IMR-90 (cell line): ENCODE data around the gene YJEFN3. TPM values are rescaled to one million over a fixed set of nuclear protein-coding genes. Genes with fewer than 3 reads are reported as not detected.

ENCODE experiments used
- ATAC-seq: fragments of 200-7000 bp; cut with Tn5 transposase; 2 replicates; pipeline ENCODE4 v1.9.1; 2020; ENCODE audit warnings: low read depth, mild to moderate bottlenecking, moderate library complexity
- BruUV-seq: library from RNA; stranded (reverse); fragments of 400-500 nt; replicated peaks from 2 replicates; lab custom pipeline; 2021; lab: Mats Ljungman, UMichigan
- CTCF ChIA-PET: fragments of 300-600 bp; formaldehyde crosslinking; extraction: SDS; loops from one replicate; lab custom pipeline; 2021; ENCODE audit warnings: antibody characterized with exemption; lab: Yijun Ruan, JAX
- POLR2A ChIA-PET: fragments of 300-600 bp; sonication (Branson Sonifier 250); formaldehyde crosslinking; loops from one replicate; lab custom pipeline; 2022; ENCODE audit warnings: antibody characterized with exemption; ENCODE audit not compliant: unreplicated experiment; lab: Charles Lee
- DNase-seq: peaks from one replicate; pipeline ENCODE4 v3.0.0; 2013
- H2AFZ ChIP-seq: replicated peaks from 2 replicates; pipeline ENCODE3; 2013; ENCODE audit warnings: low read length, mild to moderate bottlenecking; ENCODE audit not compliant: poor library complexity
- H2AK5ac ChIP-seq: 2 replicates; pipeline ENCODE4 v1.6.1; 2013; ENCODE audit warnings: low read depth, low read length, inconsistent platforms
- H2AK9ac ChIP-seq: replicated peaks from 2 replicates; pipeline ENCODE3; 2013; ENCODE audit warnings: mild to moderate bottlenecking, low read depth, low read length, moderate library complexity; ENCODE audit not compliant: poor library complexity
- H2BK120ac ChIP-seq: 2 replicates; pipeline ENCODE4 v1.6.1; 2013; ENCODE audit warnings: low read depth, low read length, inconsistent platforms
- H2BK15ac ChIP-seq: 3 replicates; pipeline ENCODE4 v1.6.1; 2013; ENCODE audit warnings: low read depth, low read length, inconsistent platforms
- H2BK20ac ChIP-seq: 2 replicates; pipeline ENCODE4 v1.6.1; 2013; ENCODE audit warnings: low read depth, mild to moderate bottlenecking, inconsistent platforms, low read length, moderate library complexity
- H2BK5ac ChIP-seq: 2 replicates; pipeline ENCODE4 v1.6.1; 2013; ENCODE audit warnings: mild to moderate bottlenecking, low read depth, low read length, inconsistent platforms; ENCODE audit not compliant: poor library complexity, severe bottlenecking
- H3K14ac ChIP-seq: replicated peaks from 2 replicates; pipeline ENCODE4 v1.6.1; 2013; ENCODE audit warnings: low read depth, low read length, inconsistent platforms
- H3K18ac ChIP-seq: 2 replicates; pipeline ENCODE4 v1.6.1; 2013; ENCODE audit warnings: low read depth, low read length, control low read depth
- H3K23ac ChIP-seq: 2 replicates; pipeline ENCODE4 v1.6.1; 2013; ENCODE audit warnings: low read depth, low read length, inconsistent platforms
- H3K27ac ChIP-seq: 2 replicates; pipeline ENCODE4 v1.5.1; 2013; ENCODE audit warnings: mild to moderate bottlenecking, control low read depth, low read length; ENCODE audit not compliant: insufficient read depth
- H3K27me3 ChIP-seq: 2 replicates; pipeline ENCODE4 v1.6.1; 2013; ENCODE audit warnings: low read length; ENCODE audit not compliant: control insufficient read depth, insufficient read depth
- H3K36me3 ChIP-seq: 2 replicates; pipeline ENCODE4 v1.6.1; 2013; ENCODE audit warnings: low read length, mixed read lengths; ENCODE audit not compliant: control insufficient read depth, insufficient read depth
- H3K4ac ChIP-seq: 2 replicates; pipeline ENCODE4 v1.6.1; 2013; ENCODE audit warnings: low read depth, low read length, inconsistent platforms
- H3K4me1 ChIP-seq: 2 replicates; pipeline ENCODE4 v1.6.1; 2013; ENCODE audit warnings: low read length, mixed read lengths; ENCODE audit not compliant: control insufficient read depth, insufficient read depth
- H3K4me2 ChIP-seq: 2 replicates; pipeline ENCODE4 v1.6.1; 2013; ENCODE audit warnings: low read depth, mild to moderate bottlenecking, control low read depth, low read length, moderate library complexity
- H3K4me3 ChIP-seq: 2 replicates; pipeline ENCODE4 v1.5.1; 2013; ENCODE audit warnings: low read depth, mild to moderate bottlenecking, control low read depth, low read length, moderate library complexity; ENCODE audit not compliant: insufficient read depth
- H3K56ac ChIP-seq: 2 replicates; pipeline ENCODE4 v1.6.1; 2013; ENCODE audit warnings: low read length, inconsistent platforms; ENCODE audit not compliant: insufficient read depth; ENCODE audit errors: extremely low read depth
- H3K79me1 ChIP-seq, 2 experiments: 2 replicates each; pipeline ENCODE4 v1.6.1; 2013; ENCODE audit warnings: low read length in 2 of 2, inconsistent platforms in 1 of 2, low read depth in 1 of 2
- H3K9ac ChIP-seq: 2 replicates; pipeline ENCODE4 v1.6.1; 2013; ENCODE audit warnings: low read depth, low read length, control low read depth
- H3K9me1 ChIP-seq: 2 replicates; pipeline ENCODE4 v1.6.1; 2013; ENCODE audit warnings: low read length, inconsistent platforms; ENCODE audit not compliant: insufficient read depth
- H3K9me3 ChIP-seq: 2 replicates; pipeline ENCODE4 v1.6.1; 2013; ENCODE audit warnings: low read length; ENCODE audit not compliant: control insufficient read depth, insufficient read depth
- H4K20me1 ChIP-seq: 2 replicates; pipeline ENCODE4 v1.6.1; 2013; ENCODE audit warnings: low read length, inconsistent platforms; ENCODE audit not compliant: insufficient read depth
- H4K5ac ChIP-seq: 2 replicates; pipeline ENCODE4 v1.6.1; 2013; ENCODE audit warnings: mild to moderate bottlenecking, low read depth, low read length, control low read depth
- H4K8ac ChIP-seq, 2 experiments: 2 replicates each; pipeline ENCODE4 v1.6.1; 2013; ENCODE audit warnings: low read depth in 2 of 2, low read length in 2 of 2, control low read depth in 1 of 2, inconsistent platforms in 1 of 2
- H4K91ac ChIP-seq: 2 replicates; pipeline ENCODE4 v1.6.1; 2013; ENCODE audit warnings: low read depth, low read length, inconsistent platforms; ENCODE audit not compliant: insufficient read depth
- BHLHE40 ChIP-seq: fragments of 150-350 bp; IDR thresholded peaks from 2 replicates; pipeline ENCODE4 v1.6.1; 2016; ENCODE audit warnings: mild to moderate bottlenecking, low read depth, low read length
- CEBPB ChIP-seq: IDR thresholded peaks from 2 replicates; pipeline ENCODE4 v1.6.1; 2012; ENCODE audit warnings: low read depth, low read length, improper control_type of control experiment
- CHD1 ChIP-seq: IDR thresholded peaks from 2 replicates; pipeline ENCODE4 v1.6.1; 2012; ENCODE audit warnings: low read depth, low read length, improper control_type of control experiment
- CTCF ChIP-seq: conservative IDR thresholded peaks from 2 replicates; pipeline ENCODE4 v1.5.1; 2012; ENCODE audit warnings: mild to moderate bottlenecking, low read depth, low read length, improper control_type of control experiment
- ELK1 ChIP-seq: fragments of 150-350 bp; IDR thresholded peaks from 2 replicates; pipeline ENCODE4 v1.6.1; 2016; ENCODE audit warnings: low read depth, mild to moderate bottlenecking, low read length, moderate library complexity, borderline replicate concordance
- FOS ChIP-seq: fragments of 150-350 bp; IDR thresholded peaks from 2 replicates; pipeline ENCODE4 v1.6.1; 2016; ENCODE audit warnings: low read depth, low read length
- MAFK ChIP-seq: IDR thresholded peaks from 2 replicates; pipeline ENCODE4 v1.6.1; 2012; ENCODE audit warnings: low read depth, low read length, improper control_type of control experiment
- MAZ ChIP-seq: IDR thresholded peaks from 2 replicates; pipeline ENCODE4 v1.6.1; 2012; ENCODE audit warnings: low read depth, mild to moderate bottlenecking, low read length, improper control_type of control experiment, moderate library complexity, borderline replicate concordance
- MXI1 ChIP-seq: IDR thresholded peaks from 2 replicates; pipeline ENCODE4 v1.6.1; 2012; ENCODE audit warnings: low read depth, mild to moderate bottlenecking, low read length, moderate library complexity, borderline replicate concordance
- NFE2L2 ChIP-seq: fragments of 150-350 bp; IDR thresholded peaks from 2 replicates; pipeline ENCODE4 v1.6.1; 2016; ENCODE audit warnings: low read depth, mild to moderate bottlenecking, low read length
- POLR2A ChIP-seq: IDR thresholded peaks from 2 replicates; pipeline ENCODE4 v1.6.1; 2012; ENCODE audit warnings: mild to moderate bottlenecking, low read depth, low read length
- RAD21 ChIP-seq: IDR thresholded peaks from 2 replicates; pipeline ENCODE4 v1.6.1; 2012; ENCODE audit warnings: low read length, improper control_type of control experiment
- RCOR1 ChIP-seq: IDR thresholded peaks from 2 replicates; pipeline ENCODE4 v1.6.1; 2012; ENCODE audit warnings: mild to moderate bottlenecking, low read length, improper control_type of control experiment; ENCODE audit not compliant: insufficient replicate concordance
- RFX5 ChIP-seq: IDR thresholded peaks from 2 replicates; pipeline ENCODE4 v1.8.0; 2012; ENCODE audit warnings: low read depth, mild to moderate bottlenecking, low read length, moderate library complexity
- SMC3 ChIP-seq: fragments of 150-350 bp; IDR thresholded peaks from 2 replicates; pipeline ENCODE4 v1.6.1; 2016; ENCODE audit warnings: low read depth, mild to moderate bottlenecking, antibody characterized with exemption, low read length, moderate library complexity
- USF2 ChIP-seq: fragments of 150-350 bp; IDR thresholded peaks from 2 replicates; pipeline ENCODE4 v1.6.1; 2017; ENCODE audit warnings: mild to moderate bottlenecking, antibody characterized with exemption, low read length, low read depth
- WGBS, 2 experiments: methylation state at CpG; one replicate each; pipeline versions ENCODE4 v1.1.5 to v1.1.7; 2013; ENCODE audit warnings: missing lambda C conversion rate in 2 of 2; ENCODE audit not compliant: insufficient read length in 1 of 2; ENCODE audit errors: extremely low coverage in 2 of 2; 5-methylcytosine and 5-hydroxymethylcytosine counted together
- dilution Hi-C: fragments of 300-500 bp; cut with HindIII; formaldehyde crosslinking; loops from one replicate; pipeline ENCODE4 v1.14.3; 2018; ENCODE audit warnings: low sequenced_read_pairs; ENCODE audit not compliant: unreplicated experiment
- in situ Hi-C: fragments of 300-500 bp; cut with MboI; formaldehyde crosslinking; loops from 3 replicates; pipeline ENCODE4 v1.14.3; 2019; ENCODE audit warnings: low sequenced_read_pairs, inconsistent platforms, mixed read lengths
- intact Hi-C: fragments of 100-400 bp; cut with micrococcal nuclease; formaldehyde crosslinking; loops from 2 replicates; pipeline ENCODE4 v1.10.0; 2022
- polyA plus RNA-seq, 3 experiments: library from polyadenylated mRNA; depleted of rRNA; stranded (reverse); fragments of >200 nt; gene quantifications; 2 replicates each; pipeline ENCODE4 v1.2.3, GENCODE V29; 2012; ENCODE audit warnings: low replicate concordance in 1 of 3
- total RNA-seq: library from RNA; depleted of rRNA; stranded (reverse); fragments of >200 nt; gene quantifications from 2 replicates; pipeline ENCODE4 v1.2.3, GENCODE V29; 2012

Gene YJEFN3
- total and polyA plus RNA-seq, 2 of the 4 experiments (the other 2 are of a cell fraction), result 0.72 to 4.0 TPM

DNA sequence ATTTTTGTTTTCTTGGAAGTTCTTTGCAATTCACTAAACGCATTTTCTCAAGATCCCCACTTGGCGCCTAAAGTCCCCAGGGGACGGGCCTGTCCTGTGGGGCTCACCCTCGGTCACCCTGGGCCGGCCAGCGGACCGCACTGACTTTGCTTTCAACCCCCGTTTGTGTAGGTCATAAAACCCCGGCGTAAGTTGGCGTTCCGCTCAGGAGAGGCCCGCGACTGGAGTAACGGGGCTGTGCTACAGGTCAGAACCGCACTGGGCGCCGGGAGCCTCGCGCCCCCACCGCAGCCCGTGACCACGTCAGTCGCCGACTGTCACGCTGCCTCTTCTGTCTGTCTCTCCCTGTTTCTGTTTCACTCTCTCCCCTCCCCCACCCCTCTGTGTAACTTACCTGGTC is 26.9 kb upstream of the YJEFN3 start:
- no peak overlapping the region for H2BK5ac ChIP-seq
- dilution Hi-C loops, result no loop called here
- no peak overlapping the region for H2BK15ac ChIP-seq
- H3K4me2 ChIP-seq, result no peak overlapping the region
- H4K20me1 ChIP-seq, result no peaks in the 10 kb centered on the region; the same call in 1 of the 2 replicates
- no peak overlapping the region for H3K4me3 ChIP-seq
- peaks cover 7 to 19% of the 10 kb centered on the region in 2 experiments; a peak in 3 of 4 replicates for H3K79me1 ChIP-seq
- no peak overlapping the region for H3K9ac ChIP-seq
- H2BK120ac ChIP-seq, result no peak overlapping the region
- TF ChIP-seq ELK1, result no peak
- TF ChIP-seq MXI1, result no peak
- TF ChIP-seq BHLHE40, result no peak
- TF ChIP-seq RFX5, result no peak
- no peak for TF ChIP-seq MAFK
- no peak for TF ChIP-seq CHD1
- no peak for TF ChIP-seq MAZ
- no peak for TF ChIP-seq SMC3
- TF ChIP-seq CTCF, result no peak
- TF ChIP-seq NFE2L2, result no peak
- no peak for TF ChIP-seq POLR2A
- TF ChIP-seq FOS, result no peak
- TF ChIP-seq RAD21, result no peak
- no peak for TF ChIP-seq CEBPB
- no peak for TF ChIP-seq RCOR1
- no peak for TF ChIP-seq USF2
- H4K91ac ChIP-seq, result no peak overlapping the region
- in situ Hi-C loops, result no loop called here
- no TSS peak for BruUV-seq
- POLR2A ChIA-PET, result no interaction called here
- H3K9me1 ChIP-seq, result no peaks in the 10 kb centered on the region; the same call in 1 of the 2 replicates
- H3K27ac ChIP-seq, result no peak overlapping the region
- H3K9me3 ChIP-seq, result no peaks in the 10 kb centered on the region
- H3K36me3 ChIP-seq, result peaks cover 76% of the 10 kb centered on the region
- CTCF ChIA-PET, result no interaction called here
- no peak overlapping the region for H3K18ac ChIP-seq
- H4K8ac ChIP-seq, result no peak overlapping the region
- H2AK9ac ChIP-seq, result no peak overlapping the region
- H3K23ac ChIP-seq, result no peak overlapping the region
- H3K4ac ChIP-seq, result no peak overlapping the region
- ATAC-seq, result no peak
- H3K4me1 ChIP-seq, result no peaks in the 10 kb centered on the region
- no peak overlapping the region for H2AK5ac ChIP-seq
- H3K56ac ChIP-seq, result no peak overlapping the region
- no peak for DNase-seq
- 97% methylated on average over 13 of the region's 26 CpGs; no CpG with 5 or more reads in 1 of the 2 experiments for WGBS, 2 experiments
- H4K5ac ChIP-seq, result no peak overlapping the region
- H2AFZ ChIP-seq, result no peak overlapping the region
- H3K27me3 ChIP-seq, result no peaks in the 10 kb centered on the region
- H3K14ac ChIP-seq, result no peak overlapping the region
- intact Hi-C loops, result no loop called here
- H2BK20ac ChIP-seq, result no peak overlapping the region
